ENCODE results near the gene SLC38A8. TPM values are rescaled to one million over a fixed set of nuclear protein-coding genes. Genes with fewer than 3 reads are reported as not detected.

Gene SLC38A8
- total and polyA plus RNA-seq, 4 donors: 0.08 to 1.0 (median 0.32) TPM

GRCh38 chr16:84003038-84003437 lies 39.6 kb downstream of the SLC38A8 start:
- no peak for TF ChIP-seq CTCF (IDR thresholded peaks at IDR 0.05; ENCODE audit: low read depth, low read length, missing input control)
- TF ChIP-seq NR2F2 (IDR thresholded peaks at IDR 0.05): no peak
- no peak for DNase-seq (ENCODE audit: low spot score)
- Histone ChIP-seq H3K4me3 (ENCODE audit: low read depth in 1 of 3, low read length in 3 of 3) (no peak overlapping the region), H3K9me3 (ENCODE audit: control insufficient read depth in 4 of 4, low read length in 3 of 4) (no peaks in the 10 kb centered on the region), H3K36me3 (ENCODE audit: control insufficient read depth in 4 of 4, insufficient read depth in 3 of 4, low read depth in 1 of 4, low read length in 3 of 4) (peaks cover 0 to 15% (median 10%) of the 10 kb centered on the region in 4 donors), H3K27me3 (ENCODE audit: control insufficient read depth in 4 of 4, insufficient read depth in 4 of 4, low read length in 3 of 4) (no peaks in the 10 kb centered on the region), H3K27ac (ENCODE audit: low read depth in 1 of 2, low read length in 2 of 2) (no peak overlapping the region), H3K4me1 (ENCODE audit: control insufficient read depth in 4 of 4, insufficient read depth in 4 of 4, low read length in 3 of 4) (no peaks in the 10 kb centered on the region), H3K9ac (ENCODE audit: low read depth in 1 of 2, low read length in 2 of 2) (no peak overlapping the region)
- WGBS: 89% methylated on average over 12 of the region's 12 CpGs

GRCh38 chr16:84001726-84002125 lies 40.9 kb downstream of the SLC38A8 start:
- Histone ChIP-seq H3K36me3 (ENCODE audit: control insufficient read depth in 4 of 4, insufficient read depth in 3 of 4, low read depth in 1 of 4, low read length in 3 of 4) (peaks cover 0 to 17% (median 12%) of the 10 kb centered on the region in 4 donors), H3K9me3 (ENCODE audit: control insufficient read depth in 4 of 4, low read length in 3 of 4) (no peaks in the 10 kb centered on the region), H3K4me3 (ENCODE audit: low read depth in 1 of 3, low read length in 3 of 3) (no peak overlapping the region), H3K9ac (ENCODE audit: low read depth in 1 of 2, low read length in 2 of 2) (no peak overlapping the region), H3K27me3 (ENCODE audit: control insufficient read depth in 4 of 4, insufficient read depth in 4 of 4, low read length in 3 of 4) (no peaks in the 10 kb centered on the region), H3K4me1 (ENCODE audit: control insufficient read depth in 4 of 4, insufficient read depth in 4 of 4, low read length in 3 of 4) (no peaks in the 10 kb centered on the region), H3K27ac (ENCODE audit: low read depth in 1 of 2, low read length in 2 of 2) (no peak overlapping the region)
- no peak for TF ChIP-seq HNF4A (conservative IDR thresholded peaks at IDR 0.05)
- WGBS: 95% methylated on average over 7 of the region's 7 CpGs
- DNase-seq (ENCODE audit: low spot score): no peak

GRCh38 chr16:84000989-84001642 lies 41.5 kb downstream of the SLC38A8 start:
- no peak overlapping the region for H3K4me3 ChIP-seq (ENCODE audit: low read depth in 1 of 3, low read length in 3 of 3)
- no peak overlapping the region for H3K9ac ChIP-seq (ENCODE audit: low read depth in 1 of 2, low read length in 2 of 2)
- WGBS: 91% methylated on average over 13 of the region's 13 CpGs
- no peaks in the 10 kb centered on the region for H3K9me3 ChIP-seq (ENCODE audit: control insufficient read depth in 4 of 4, low read length in 3 of 4)
- DNase-seq (ENCODE audit: low spot score): no peak
- no peak overlapping the region for H3K27ac ChIP-seq (ENCODE audit: low read depth in 1 of 2, low read length in 2 of 2)
- H3K27me3 ChIP-seq (ENCODE audit: control insufficient read depth in 4 of 4, insufficient read depth in 4 of 4, low read length in 3 of 4): no peaks in the 10 kb centered on the region
- no peaks in the 10 kb centered on the region for H3K4me1 ChIP-seq (ENCODE audit: control insufficient read depth in 4 of 4, insufficient read depth in 4 of 4, low read length in 3 of 4)
- TF ChIP-seq REST (IDR thresholded peaks at IDR 0.05) (no peak), FOXA2 (IDR thresholded peaks at IDR 0.05) (no peak), EGR1 (IDR thresholded peaks at IDR 0.05; ENCODE audit: low read depth in 2 of 2) (no peak), YY1 (IDR thresholded peaks at IDR 0.05) (no peak), JUND (IDR thresholded peaks at IDR 0.05) (no peak), TAF1 (conservative IDR thresholded peaks at IDR 0.05) (no peak), ZBTB33 (IDR thresholded peaks at IDR 0.05) (no peak), MAX (IDR thresholded peaks at IDR 0.05) (no peak), RAD21 (IDR thresholded peaks at IDR 0.05) (no peak), RXRA (IDR thresholded peaks at IDR 0.05) (no peak), GABPA (IDR thresholded peaks at IDR 0.05 in 1 of 2, conservative IDR thresholded peaks at IDR 0.05 in 1 of 2) (no peak), HNF4A (conservative IDR thresholded peaks at IDR 0.05) (no peak), ATF3 (IDR thresholded peaks at IDR 0.05) (no peak)
- H3K36me3 ChIP-seq (ENCODE audit: control insufficient read depth in 4 of 4, insufficient read depth in 3 of 4, low read depth in 1 of 4, low read length in 3 of 4): peaks cover 0 to 23% (median 12%) of the 10 kb centered on the region in 4 donors

Measured in liver (tissue), 9 donors.